Kidney glomerular epithelial cell (primary cell): ENCODE data around the gene GALR1.

Experiments
- DNase-seq: peaks from one replicate; lab custom pipeline; 2025; lab: John Stamatoyannopoulos, UW

Gene GALR1

DNA sequence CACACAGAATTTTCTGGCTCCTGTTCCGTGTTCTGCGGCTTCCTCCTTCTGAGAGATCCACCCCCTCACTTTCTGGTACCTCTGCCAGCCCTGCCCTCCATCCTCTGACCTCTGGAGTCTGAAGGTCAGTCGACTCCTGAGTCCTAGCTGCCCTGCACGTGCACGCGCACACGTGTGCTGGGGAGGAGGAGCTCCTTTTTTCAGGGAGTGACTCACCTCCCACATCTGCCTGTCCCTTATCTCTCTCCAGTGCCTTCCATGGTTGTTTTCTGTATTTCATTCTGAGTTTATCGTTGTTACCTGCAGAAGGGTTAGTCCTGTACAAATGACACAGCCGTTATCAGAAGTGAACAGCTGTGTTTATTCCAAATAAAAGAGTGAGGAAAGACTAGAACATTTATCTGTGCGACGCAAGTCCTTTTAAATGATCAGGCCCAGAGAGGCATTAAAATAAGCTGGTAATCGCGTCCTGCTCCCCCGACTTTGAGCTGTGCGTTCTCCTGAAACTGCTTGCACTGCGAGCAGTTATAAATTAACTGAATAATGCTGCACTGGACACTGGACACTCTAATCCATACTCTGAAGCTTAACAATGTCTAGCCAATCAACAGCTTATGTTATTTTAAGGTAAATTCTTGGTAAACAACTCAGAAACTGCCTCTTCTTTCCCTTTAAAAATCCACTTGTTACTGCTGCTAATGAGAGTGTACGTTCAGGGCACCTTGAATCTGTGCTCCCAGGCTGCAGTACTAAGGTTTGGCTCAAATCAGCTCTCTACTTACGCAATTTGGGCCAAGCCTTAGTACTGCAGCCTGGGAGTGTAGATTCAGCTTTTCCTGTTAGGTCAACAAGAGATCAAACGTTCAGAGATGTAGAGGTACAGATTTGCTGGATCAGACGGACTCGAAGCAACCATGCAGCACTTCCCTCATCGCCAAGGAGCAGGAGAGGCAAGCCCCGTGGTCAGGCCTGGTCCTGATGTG is 72.5 kb downstream of the GALR1 start:
- no peak for DNase-seq

DNA sequence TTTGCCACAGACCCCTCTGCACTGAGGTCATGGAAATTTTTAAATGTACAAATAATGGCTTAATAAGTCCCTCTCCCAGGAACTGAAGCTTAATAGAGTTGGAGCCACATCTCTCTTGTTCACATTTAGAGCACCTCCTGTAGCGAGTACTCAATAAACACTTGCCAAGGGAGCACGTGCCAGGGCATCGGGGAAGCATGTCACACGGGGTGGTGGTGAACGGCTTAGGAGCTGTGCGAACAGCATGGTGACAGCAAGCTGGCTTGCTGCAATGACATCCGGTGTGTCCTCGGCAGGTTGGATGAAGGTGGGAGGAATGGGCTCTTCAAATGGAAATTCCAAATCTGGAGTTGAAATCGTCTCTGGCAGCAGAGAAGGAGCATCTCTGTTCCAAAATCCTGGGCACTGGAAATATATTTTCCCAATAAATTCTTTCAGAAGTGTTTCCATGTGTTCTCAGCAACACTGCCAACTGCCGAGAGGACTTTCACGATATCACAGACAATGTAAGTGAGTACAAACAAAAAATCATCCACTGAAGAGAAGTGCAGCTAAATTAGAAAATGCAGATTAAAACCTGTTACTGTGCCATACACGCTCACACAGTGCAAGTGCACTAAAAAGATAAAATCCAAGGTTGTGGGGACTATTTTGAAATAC is 74.1 kb downstream of the GALR1 start:
- DNase-seq: no peak
